ENCODE measurements around the gene TTLL13.
"Not testable (repeated sequence)": the region's sequence is repeated elsewhere in the genome, so short reads cannot be mapped to it uniquely, and the experiment has no call there.

Gene TTLL13

DNA sequence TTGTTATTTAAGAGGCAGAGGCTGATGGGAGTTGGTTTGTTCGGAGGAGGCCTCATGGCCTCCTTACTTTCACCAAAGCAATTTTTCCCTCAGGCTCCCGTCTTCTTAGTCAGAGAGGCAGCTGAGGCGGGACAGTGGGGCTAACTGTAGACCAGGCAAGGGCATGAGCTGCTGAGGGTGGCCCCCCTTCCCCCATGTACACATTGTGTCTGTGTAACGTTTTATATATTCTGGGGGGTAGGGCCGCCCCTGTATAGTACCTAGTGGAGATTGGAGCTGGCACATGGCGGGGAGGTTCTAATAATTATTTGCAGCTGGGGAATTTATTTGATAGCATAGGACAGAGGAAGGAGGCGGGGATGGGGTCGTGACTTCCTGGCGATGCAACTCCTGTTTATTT lies 51.2 kb downstream of the TTLL13 start:
- peaks cover 4% of the 10 kb centered on the region for H3K4me1 ChIP-seq (ENCODE audit: control insufficient read depth, insufficient read depth, low read length)
- H3K27ac ChIP-seq (ENCODE audit: insufficient read depth, low read depth, low read length, poor library complexity, severe bottlenecking), result no peak overlapping the region
- H3K36me3 ChIP-seq (ENCODE audit: control insufficient read depth, insufficient read depth, low read length), result no peaks in the 10 kb centered on the region
- no peak overlapping the region for H3K4me3 ChIP-seq (ENCODE audit: insufficient read depth, low read depth, low read length)
- no peaks in the 10 kb centered on the region for H3K9me3 ChIP-seq (ENCODE audit: control insufficient read depth, low read length)
- no peaks in the 10 kb centered on the region for H3K27me3 ChIP-seq (ENCODE audit: control insufficient read depth, insufficient read depth, low read length, poor library complexity, severe bottlenecking)
- WGBS, 2 experiments, result 96% methylated on average over 9 of the region's 9 CpGs

DNA sequence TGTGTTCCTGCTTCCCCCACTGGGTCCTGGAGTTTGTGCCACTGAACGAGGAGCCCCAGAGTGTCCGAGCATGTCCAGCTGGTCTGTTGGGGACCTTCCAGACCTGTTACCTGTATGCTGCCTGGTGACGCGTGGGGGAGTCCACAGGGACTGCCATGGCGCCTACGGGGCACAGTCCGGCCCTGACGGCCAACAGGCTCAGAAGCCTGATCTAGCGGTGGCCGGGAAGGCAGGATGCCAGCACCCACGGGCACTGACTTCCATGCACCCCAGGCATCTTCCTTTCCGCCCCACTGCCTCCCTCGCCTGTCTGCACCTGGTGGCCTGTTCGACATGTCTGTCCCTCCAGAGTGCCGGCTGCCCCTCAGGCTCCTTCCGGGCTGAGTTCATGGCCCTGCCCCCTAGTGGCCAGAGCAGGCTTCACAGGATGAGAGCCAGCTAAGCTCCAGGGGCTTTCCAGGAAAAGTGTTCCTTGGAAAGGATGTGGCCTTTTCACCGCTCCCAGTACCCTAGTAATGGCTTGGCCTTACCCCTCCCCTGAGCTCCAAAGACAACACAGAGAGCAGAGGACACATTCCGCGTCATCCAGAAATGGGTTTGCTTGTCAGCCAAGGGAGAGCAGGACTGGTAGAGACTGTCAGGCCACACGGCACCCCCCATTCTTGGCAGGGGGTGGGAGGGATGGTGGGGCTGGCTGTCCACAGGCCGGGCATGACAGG lies 51.8 kb downstream of the TTLL13 start:
- H3K9me3 ChIP-seq (ENCODE audit: control insufficient read depth, low read length), result no peaks in the 10 kb centered on the region
- H3K27me3 ChIP-seq (ENCODE audit: control insufficient read depth, insufficient read depth, low read length, poor library complexity, severe bottlenecking), result no peaks in the 10 kb centered on the region
- H3K4me3 ChIP-seq (ENCODE audit: insufficient read depth, low read depth, low read length), result no peak overlapping the region
- no peak overlapping the region for H3K27ac ChIP-seq (ENCODE audit: insufficient read depth, low read depth, low read length, poor library complexity, severe bottlenecking)
- H3K4me1 ChIP-seq (ENCODE audit: control insufficient read depth, insufficient read depth, low read length), result peaks cover 3% of the 10 kb centered on the region
- WGBS, 2 experiments, result 67 to 69% methylated on average over 21 of the region's 21 CpGs
- H3K36me3 ChIP-seq (ENCODE audit: control insufficient read depth, insufficient read depth, low read length), result no peaks in the 10 kb centered on the region

- no peaks in the 10 kb centered on the region for H3K36me3 ChIP-seq (ENCODE audit: control insufficient read depth, insufficient read depth, low read length)
- no peaks in the 10 kb centered on the region for H3K9me3 ChIP-seq (ENCODE audit: control insufficient read depth, low read length)
- no peak overlapping the region for H3K27ac ChIP-seq (ENCODE audit: insufficient read depth, low read depth, low read length, poor library complexity, severe bottlenecking)
- no peaks in the 10 kb centered on the region for H3K27me3 ChIP-seq (ENCODE audit: control insufficient read depth, insufficient read depth, low read length, poor library complexity, severe bottlenecking)
- no peak overlapping the region for H3K4me3 ChIP-seq (ENCODE audit: insufficient read depth, low read depth, low read length)
- peaks cover 3% of the 10 kb centered on the region for H3K4me1 ChIP-seq (ENCODE audit: control insufficient read depth, insufficient read depth, low read length)
- 89 to 90% methylated on average over 8 of the region's 8 CpGs for WGBS, 2 experiments
Observed at GRCh38 chr15:90301707-90302300, 52.4 kb downstream of the TTLL13 start.

DNA sequence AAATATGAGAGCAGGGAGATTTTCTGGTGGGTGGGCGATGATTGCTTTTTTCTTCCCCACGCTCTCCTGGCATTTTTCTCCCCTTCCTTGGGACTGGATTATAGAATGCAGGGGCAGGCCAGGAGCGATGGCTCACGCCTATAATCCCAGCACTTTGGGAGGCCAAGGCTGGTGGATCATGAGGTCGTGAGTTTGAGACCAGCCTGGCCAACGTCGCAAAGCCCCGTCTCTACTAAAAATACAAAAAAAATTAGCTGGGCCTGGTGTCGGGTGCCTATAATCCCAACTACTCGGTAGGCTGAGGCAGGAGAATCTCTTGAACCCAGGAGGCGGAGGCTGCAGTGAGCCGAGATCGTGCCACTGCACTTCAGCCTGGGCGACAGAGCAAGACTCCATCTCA lies 56.0 kb downstream of the TTLL13 start:
- H3K27ac ChIP-seq (ENCODE audit: insufficient read depth, low read depth, low read length, poor library complexity, severe bottlenecking); H3K36me3 ChIP-seq (ENCODE audit: control insufficient read depth, insufficient read depth, low read length): not testable (repeated sequence)
- WGBS, 2 experiments, result 91 to 96% methylated on average over 14 of the region's 14 CpGs

DNA sequence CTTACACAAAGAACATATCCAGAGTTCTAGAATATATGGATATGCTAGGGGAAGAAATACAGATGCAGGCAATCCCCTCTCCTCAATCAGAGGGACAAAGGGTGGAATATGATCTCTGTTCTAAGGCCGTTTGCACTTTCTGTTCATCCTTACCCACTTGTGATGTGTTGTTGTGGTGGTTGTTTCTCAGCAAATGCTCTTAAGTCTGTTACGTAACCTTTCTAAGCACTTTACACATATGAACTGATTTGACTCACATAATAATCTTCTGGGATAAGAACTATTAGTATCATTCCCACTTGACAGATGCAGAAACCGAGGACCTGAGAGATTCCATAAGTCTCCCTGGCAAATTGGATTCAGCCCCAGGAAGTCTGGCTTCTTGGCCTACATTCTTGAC lies 56.6 kb downstream of the TTLL13 start:
- WGBS, 2 experiments, result 95% methylated on average over 2 to 3 of the region's 3 CpGs
- Histone ChIP-seq H3K36me3 (ENCODE audit: control insufficient read depth, insufficient read depth, low read length) (no peaks in the 10 kb centered on the region), H3K27ac (ENCODE audit: insufficient read depth, low read depth, low read length, poor library complexity, severe bottlenecking) (no peak overlapping the region), H3K9me3 (ENCODE audit: control insufficient read depth, low read length) (no peaks in the 10 kb centered on the region), H3K27me3 (ENCODE audit: control insufficient read depth, insufficient read depth, low read length, poor library complexity, severe bottlenecking) (no peaks in the 10 kb centered on the region), H3K4me3 (ENCODE audit: insufficient read depth, low read depth, low read length) (no peak overlapping the region), H3K4me1 (ENCODE audit: control insufficient read depth, insufficient read depth, low read length) (peaks cover 3% of the 10 kb centered on the region)

More for the DNA sequence above, 56.0 kb downstream of the TTLL13 start:
- not testable (repeated sequence) for H3K9me3 ChIP-seq (ENCODE audit: control insufficient read depth, low read length); H3K4me1 ChIP-seq (ENCODE audit: control insufficient read depth, insufficient read depth, low read length); H3K27me3 ChIP-seq (ENCODE audit: control insufficient read depth, insufficient read depth, low read length, poor library complexity, severe bottlenecking); H3K4me3 ChIP-seq (ENCODE audit: insufficient read depth, low read depth, low read length)

- H3K27me3 ChIP-seq (ENCODE audit: control insufficient read depth, insufficient read depth, low read length, poor library complexity, severe bottlenecking), result no peaks in the 10 kb centered on the region
- no peaks in the 10 kb centered on the region for H3K9me3 ChIP-seq (ENCODE audit: control insufficient read depth, low read length)
- H3K4me1 ChIP-seq (ENCODE audit: control insufficient read depth, insufficient read depth, low read length), result peaks cover 3% of the 10 kb centered on the region
- H3K27ac ChIP-seq (ENCODE audit: insufficient read depth, low read depth, low read length, poor library complexity, severe bottlenecking), result no peak overlapping the region
- WGBS, 2 experiments, result 89% methylated on average over 6 of the region's 6 CpGs
- no peak overlapping the region for H3K4me3 ChIP-seq (ENCODE audit: insufficient read depth, low read depth, low read length)
- no peaks in the 10 kb centered on the region for H3K36me3 ChIP-seq (ENCODE audit: control insufficient read depth, insufficient read depth, low read length)
Observed at GRCh38 chr15:90306560-90306959, 57.2 kb downstream of the TTLL13 start.

GRCh38 chr15:90307661-90308060 lies 58.3 kb downstream of the TTLL13 start:
- WGBS, 2 experiments, result 88 to 100% methylated on average over 2 of the region's 2 CpGs

GRCh38 chr15:90309020-90309419 lies 59.7 kb downstream of the TTLL13 start:
- H3K9me3 ChIP-seq (ENCODE audit: control insufficient read depth, low read length), result no peaks in the 10 kb centered on the region
- H3K4me3 ChIP-seq (ENCODE audit: insufficient read depth, low read depth, low read length), result no peak overlapping the region
- no peaks in the 10 kb centered on the region for H3K27me3 ChIP-seq (ENCODE audit: control insufficient read depth, insufficient read depth, low read length, poor library complexity, severe bottlenecking)
- 92 to 93% methylated on average over 4 of the region's 4 CpGs for WGBS, 2 experiments
- no peak overlapping the region for H3K27ac ChIP-seq (ENCODE audit: insufficient read depth, low read depth, low read length, poor library complexity, severe bottlenecking)
- no peaks in the 10 kb centered on the region for H3K36me3 ChIP-seq (ENCODE audit: control insufficient read depth, insufficient read depth, low read length)
- H3K4me1 ChIP-seq (ENCODE audit: control insufficient read depth, insufficient read depth, low read length), result no peaks in the 10 kb centered on the region

More at GRCh38 chr15:90307661-90308060, 58.3 kb downstream of the TTLL13 start:
- H3K4me1 ChIP-seq (ENCODE audit: control insufficient read depth, insufficient read depth, low read length), result no peaks in the 10 kb centered on the region
- H3K4me3 ChIP-seq (ENCODE audit: insufficient read depth, low read depth, low read length), result no peak overlapping the region
- H3K36me3 ChIP-seq (ENCODE audit: control insufficient read depth, insufficient read depth, low read length), result no peaks in the 10 kb centered on the region
- H3K9me3 ChIP-seq (ENCODE audit: control insufficient read depth, low read length), result no peaks in the 10 kb centered on the region
- no peak overlapping the region for H3K27ac ChIP-seq (ENCODE audit: insufficient read depth, low read depth, low read length, poor library complexity, severe bottlenecking)
- no peaks in the 10 kb centered on the region for H3K27me3 ChIP-seq (ENCODE audit: control insufficient read depth, insufficient read depth, low read length, poor library complexity, severe bottlenecking)
